Thyroid gland (tissue), 4 donors: Measurements from ENCODE around the gene PPP1R13B.

Experiments
- POLR2A ChIP-seq, 2 donors: fragments of 450-650 bp; IDR thresholded peaks; one replicate each; pipeline ENCODE4 v1.6.1; 2017; ENCODE audit warnings: antibody characterized with exemption in 2 of 2, mild to moderate bottlenecking in 2 of 2, moderate library complexity in 1 of 2
- TF ChIP-seq, protein P1 (sequence below), 6 experiments: fragments of 200-600 bp in 3 of 6; fragments of 450-650 bp in 3 of 6; sonication (generic) in 3 of 6; IDR thresholded peaks; one replicate each; pipeline ENCODE4 v1.5.1; 2016 to 2019; ENCODE audit warnings: antibody characterized with exemption in 6 of 6, mild to moderate bottlenecking in 2 of 6, inconsistent platforms in 1 of 6, moderate library complexity in 1 of 6

DNA sequence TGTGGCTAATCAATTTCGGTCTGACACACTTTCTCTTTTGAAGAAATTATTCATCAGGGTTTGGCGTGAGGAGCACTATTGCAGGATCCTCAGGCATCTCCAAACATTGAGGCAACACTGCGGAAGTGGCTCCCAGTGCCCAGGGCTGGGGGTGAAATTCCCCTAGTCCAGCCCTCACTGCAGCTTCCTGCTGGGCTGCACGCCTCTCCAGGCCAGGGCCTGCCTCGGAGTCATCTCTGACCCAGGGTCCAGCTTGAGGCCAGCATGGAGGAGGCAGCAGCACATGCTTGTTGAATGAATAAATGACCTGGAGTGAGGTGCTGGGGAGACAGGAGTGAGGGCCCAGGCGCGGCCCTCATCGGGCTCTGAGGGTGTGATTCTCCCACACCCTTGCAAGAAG is 44.9 kb upstream of the PPP1R13B start:
- TF ChIP-seq, protein P1, sequence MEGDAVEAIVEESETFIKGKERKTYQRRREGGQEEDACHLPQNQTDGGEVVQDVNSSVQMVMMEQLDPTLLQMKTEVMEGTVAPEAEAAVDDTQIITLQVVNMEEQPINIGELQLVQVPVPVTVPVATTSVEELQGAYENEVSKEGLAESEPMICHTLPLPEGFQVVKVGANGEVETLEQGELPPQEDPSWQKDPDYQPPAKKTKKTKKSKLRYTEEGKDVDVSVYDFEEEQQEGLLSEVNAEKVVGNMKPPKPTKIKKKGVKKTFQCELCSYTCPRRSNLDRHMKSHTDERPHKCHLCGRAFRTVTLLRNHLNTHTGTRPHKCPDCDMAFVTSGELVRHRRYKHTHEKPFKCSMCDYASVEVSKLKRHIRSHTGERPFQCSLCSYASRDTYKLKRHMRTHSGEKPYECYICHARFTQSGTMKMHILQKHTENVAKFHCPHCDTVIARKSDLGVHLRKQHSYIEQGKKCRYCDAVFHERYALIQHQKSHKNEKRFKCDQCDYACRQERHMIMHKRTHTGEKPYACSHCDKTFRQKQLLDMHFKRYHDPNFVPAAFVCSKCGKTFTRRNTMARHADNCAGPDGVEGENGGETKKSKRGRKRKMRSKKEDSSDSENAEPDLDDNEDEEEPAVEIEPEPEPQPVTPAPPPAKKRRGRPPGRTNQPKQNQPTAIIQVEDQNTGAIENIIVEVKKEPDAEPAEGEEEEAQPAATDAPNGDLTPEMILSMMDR (IDR thresholded peaks at IDR 0.05): no peak
- TF ChIP-seq POLR2A (IDR thresholded peaks at IDR 0.05): no peak
